ENCODE measurements around the gene ZBTB21.
"Not testable (repeated sequence)": the region's sequence is repeated elsewhere in the genome, so short reads cannot be mapped to it uniquely, and the experiment has no call there.

ZBTB21 gene

DNA sequence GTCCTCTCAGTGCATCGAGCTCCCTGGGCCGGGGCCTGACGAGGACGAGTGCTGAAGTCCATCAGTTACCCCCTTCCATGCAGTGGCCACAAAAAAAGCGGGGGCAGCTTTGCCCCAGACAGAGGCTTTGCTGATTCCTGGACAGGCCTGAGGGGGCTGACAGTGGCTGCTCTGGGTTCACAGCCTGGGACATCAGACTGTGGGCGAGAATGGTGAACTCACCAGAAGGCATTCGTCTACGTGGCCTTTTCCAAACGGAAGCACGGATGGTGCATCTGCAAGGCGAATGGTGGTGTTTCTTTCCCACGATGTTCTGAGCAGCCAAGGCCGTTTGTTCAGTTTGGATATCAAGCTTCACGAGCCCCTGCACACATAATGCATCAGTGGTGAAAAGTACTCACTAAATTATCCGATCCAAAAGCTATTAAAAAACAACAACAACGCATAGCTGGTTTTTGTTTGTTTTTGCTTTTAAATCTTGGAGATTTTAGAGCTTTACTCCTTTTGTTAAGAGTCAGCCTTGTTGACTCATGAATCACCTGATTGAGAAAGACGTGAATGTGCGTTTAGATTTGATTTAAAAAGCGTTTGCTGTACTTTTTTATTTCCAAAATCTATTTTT is 6.3 kb upstream of the ZBTB21 start:
- no peak for DNase-seq

DNA sequence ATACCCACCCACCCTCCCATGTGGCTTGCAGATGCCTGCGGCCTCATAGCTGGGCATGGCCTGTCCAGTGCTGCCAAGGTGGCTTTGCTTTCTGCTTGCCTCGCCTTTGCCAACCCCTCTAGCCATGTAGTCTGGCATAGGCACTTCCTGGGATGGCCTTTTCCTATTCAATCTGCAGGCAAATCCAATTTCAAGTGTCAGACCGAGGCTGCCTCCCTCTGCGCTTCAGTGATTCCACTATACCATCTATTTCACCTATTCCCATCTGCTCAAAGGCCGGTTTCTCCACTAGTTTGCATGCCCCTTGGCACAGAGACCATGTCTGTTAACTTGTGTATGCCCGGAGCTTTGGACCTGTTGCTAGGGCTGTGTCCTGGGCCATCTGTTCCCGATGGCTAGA is 3.8 kb upstream of the ZBTB21 start:
- no peak for DNase-seq

DNA sequence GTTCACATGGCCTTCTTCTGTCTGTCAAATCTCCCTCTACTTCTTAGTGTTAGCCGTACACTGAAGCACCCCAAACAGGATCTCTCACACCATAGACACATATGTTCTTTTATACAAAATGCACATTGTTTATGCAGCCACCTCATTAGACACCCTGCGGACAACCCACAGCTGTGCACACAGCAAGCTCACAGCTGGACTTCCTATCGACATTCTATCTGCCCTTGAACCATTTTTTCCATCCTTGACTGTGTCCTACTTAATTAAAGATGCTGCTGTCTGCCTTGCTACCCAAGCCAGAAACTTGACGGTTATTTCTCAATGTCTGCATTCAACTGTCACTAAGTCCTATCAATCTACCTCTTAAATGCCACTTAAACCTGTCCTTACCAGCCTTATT is 3.2 kb upstream of the ZBTB21 start:
- no peak for DNase-seq

DNA sequence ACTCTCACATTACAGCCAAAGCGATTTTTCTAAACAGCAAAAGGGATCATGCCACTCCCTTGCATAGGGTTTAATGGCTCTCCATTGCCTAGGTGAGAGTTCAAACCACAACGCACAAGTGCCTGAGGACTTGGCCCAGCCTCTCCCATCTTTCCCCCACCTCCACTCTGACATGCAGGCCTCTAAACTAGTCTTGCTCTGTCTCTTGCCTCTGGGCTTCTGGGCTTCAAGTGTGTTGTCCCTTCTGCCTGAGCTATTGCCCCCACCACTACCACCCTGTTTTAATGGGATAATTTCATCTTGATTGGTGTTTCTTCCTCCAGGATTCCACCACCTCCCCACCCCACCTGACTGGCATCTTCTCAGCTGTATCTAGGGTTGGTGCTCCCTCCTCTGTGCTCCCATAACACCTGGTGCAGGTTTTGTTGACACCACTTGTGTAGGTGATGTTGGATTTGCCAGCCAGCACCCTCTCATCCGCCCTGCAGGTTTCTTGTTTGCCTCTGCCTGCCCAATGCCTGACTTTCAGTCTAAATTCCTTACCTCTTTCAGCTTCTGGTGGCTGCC is 2.7 kb upstream of the ZBTB21 start:
- no peak for DNase-seq

DNA sequence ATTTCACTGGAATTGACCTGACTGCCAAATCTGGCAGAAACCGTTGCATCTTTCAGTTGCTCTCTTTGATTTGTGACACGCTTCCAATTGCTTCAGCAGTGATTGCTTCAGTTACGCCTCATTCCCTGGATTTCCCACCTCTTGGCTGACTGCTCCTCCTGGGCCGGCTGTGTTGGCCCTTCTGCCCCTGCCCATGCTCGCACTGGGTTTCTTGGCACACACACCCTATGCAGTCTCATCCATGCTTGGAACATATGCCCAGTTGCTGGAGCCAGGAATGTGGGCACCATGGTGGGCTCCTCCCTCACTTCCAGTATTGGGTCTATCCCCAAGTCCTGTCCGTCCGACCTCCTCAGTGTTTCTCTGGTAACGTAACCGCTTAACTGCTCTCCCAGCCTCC is 2.2 kb upstream of the ZBTB21 start:
- DNase-seq, result no peak

DNA sequence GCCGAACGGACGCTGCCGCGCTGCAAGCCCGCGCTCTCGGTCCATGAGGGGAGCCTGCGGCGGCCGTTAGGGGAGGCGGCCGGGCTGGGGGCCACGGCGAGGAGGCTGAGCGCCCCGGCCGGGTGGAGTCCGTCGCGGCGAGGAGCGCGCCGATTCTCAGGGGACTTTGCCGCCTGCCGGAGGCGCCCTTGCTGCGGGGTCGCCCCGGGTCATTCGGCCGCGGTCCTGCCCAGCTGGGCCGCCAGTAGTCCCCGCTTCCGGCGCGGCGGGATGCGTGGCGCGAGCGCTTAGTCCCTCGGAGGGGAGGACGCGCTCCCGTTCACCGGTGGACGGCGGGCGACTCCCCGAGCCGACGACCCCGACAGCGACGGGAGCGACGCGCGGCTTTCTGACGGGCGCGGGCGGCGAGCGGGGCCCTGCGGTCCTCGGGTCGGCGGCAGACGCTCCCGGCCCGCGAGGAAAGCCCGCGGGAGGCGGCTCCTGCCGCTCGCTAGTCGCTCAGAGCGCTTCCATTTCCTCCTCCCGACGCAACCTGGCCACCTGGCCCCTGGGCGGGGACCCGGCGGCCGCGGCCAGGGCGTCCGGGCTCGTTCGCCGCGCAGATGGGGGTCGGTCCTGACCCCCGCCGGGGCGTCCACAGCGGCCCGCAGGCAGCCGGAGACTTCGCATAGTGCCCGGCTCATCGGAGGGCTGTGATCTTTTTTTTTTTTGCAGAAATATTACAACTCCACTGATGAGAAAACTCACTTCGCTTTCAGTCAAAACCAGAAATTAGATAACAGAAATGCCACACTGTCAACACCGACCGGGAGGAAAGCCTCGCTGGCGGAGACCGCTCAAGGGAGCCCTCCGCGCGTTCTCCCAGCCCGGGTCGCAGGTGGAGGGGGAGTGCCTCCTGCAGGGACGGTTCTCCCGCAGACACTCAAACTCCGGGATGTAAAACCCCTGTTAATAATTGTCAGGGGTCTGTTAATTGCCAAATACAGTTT is 641 bp upstream of the ZBTB21 start:
- DNase-seq, result peak; percentile 35

DNA sequence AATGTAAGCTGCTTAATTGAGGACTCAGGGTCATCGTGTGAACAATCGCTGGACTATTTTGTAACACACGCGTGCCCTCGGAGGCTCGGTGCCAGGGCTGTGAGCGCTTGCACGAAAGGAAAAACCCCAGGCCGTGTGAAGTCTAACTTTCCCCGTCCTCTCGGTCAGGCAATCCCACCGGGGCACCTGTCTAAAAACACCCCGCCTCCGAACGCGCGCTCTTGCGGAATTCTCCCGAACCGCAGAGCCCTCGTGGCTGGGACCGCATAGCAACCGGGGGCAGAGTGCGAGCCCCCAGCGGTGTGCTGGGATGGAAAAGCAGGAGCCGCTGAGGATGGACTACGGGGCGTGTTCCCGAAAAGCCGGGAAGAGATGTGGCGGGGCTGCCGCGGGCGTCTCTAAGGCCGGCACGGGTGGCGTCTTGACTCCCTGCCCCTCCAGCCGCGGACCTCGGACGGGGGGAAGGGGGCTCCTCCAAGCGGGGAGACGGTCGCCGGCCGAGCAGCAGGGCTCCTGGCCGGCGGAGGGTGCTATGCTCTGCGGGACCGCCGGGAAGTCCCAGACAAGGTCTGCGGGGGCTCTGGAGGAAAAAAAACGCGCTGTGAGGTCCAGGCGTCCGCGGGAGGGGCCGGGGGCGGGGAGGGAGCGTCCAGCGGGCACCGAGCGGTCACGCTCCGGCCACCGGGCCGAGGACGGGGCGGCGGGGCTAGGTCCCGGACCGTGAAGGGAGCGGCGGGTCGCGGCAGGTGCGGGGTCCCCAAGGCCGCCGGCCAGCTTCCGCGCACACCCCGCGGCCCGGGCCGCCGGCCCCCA is 936 bp downstream of the ZBTB21 start:
- DNase-seq, result peak; percentile 1

DNA sequence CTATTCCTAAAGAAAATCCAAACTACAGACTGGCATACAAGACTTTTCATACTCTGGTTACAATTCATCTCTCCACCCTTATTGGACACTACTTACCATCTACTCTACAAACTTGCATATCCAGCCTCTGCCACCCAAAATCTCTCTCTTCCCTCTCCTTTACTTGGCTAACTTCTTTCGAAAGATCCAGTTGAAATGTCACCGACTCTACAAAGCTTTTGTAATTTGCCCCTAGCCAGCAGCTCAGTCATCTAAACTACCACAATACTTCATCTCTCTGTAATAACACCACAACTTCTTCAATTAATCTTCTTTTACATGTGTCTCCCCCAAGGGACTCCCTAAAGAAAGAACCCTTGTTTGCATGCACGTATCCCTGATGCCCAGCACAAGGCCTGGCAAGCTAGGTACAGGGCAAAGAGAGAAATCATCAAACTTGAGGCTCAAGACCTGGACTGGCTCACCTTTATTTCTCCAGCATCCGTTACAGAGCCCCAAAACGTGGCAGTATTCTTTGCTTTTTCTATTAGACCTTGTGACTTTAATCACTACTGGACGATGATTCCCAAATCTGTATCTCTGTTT is 2.7 kb downstream of the ZBTB21 start:
- DNase-seq, result no peak

DNA sequence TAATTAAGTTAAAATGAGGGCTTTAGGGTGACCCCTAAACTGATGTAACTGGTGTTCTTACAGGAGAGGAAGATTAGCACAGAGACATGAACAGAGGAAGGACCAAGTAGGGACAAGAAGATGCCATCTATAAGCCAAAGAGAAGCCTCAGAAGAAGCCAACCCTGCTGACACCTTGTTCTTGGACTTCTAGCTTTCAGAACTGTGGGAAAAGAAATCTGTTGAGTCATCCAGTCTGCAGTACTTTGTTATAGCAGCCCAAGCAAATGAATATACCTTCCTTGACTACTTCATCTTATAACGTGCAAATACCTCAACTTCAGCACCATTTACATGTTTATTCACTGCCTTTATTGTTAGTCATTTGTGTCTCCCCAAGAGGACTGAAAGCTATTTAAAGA is 3.4 kb downstream of the ZBTB21 start:
- no peak for DNase-seq

DNA sequence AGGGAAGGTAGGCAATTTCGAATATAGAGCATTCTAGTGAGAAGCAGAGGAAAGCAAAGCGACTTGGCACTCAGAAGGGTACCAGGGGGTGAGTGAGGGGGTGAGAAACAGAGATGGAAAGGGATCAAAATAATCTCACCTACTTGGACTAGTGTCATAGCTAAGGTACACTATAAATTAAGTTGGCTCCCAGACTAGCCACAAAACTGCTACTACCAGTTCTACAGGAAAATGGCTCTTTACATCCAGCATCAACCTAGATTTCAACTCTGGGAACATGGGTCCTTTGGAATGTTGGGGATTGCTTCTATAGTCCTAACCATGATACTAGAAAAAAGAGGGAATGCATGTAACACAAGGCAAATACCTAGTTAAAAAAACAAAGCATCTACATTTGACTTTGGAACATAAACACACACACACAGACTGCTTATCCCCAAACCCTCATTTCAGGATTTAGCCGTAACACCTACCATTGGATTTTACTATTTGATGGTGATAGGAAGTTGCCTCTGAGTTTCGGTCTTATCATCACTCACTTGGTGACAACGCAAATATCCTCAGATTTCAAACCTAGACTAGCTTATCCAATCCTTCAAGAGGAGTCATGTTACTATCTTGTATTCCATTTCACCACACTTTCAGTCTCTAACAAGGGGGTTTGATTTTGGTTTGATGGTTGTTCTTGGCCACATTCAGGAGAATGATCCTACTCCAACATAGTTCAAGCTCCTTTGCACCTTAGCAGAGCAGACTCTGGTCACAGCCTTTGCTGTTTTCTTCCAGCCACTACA is 5.6 kb downstream of the ZBTB21 start:
- no peak for DNase-seq

DNA sequence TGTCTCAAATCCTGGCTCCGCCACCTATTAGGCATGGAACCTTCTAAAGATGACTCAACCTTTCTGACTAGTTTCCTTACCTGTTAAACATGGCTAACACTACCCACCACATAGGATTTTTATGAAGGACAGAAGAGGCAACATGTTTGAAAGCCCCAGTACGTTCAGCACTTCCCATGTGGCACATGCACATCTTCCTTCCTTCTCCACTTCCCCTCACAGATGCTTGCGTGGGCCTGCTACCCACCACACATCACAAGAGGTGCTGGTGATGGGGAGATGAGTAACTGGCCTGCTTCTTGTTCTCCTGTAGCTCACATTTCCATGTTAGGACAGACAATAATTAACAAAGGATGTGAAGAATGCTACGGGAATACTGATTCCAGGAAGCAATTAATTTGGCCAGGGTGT is 7.1 kb downstream of the ZBTB21 start:
- no peak for DNase-seq

DNA sequence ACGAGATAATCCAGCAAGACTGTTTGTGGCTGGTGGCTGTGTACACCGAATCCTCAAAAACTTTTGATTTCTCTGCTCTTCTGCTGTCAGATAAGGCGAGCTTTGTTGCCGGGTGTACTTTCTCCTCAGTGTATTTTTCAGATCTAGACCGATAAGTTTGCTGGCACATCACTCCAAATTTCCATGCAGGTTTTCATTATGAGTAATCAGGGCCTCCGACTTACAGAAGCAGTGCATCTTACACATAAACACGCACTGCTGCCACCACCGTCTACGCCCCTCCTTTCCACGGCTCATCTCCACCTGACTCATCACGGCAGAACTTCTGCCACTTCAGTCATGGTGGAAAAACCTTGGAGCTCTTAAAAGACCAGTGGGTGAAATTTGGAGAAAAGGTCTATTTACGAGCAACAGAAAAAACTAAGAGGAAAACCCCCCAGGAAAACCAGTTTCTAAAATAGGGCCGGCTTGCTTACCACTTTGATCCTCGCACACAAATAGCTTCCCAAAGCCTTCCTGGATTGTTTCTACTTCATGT is 7.7 kb downstream of the ZBTB21 start:
- DNase-seq, result no peak

DNA sequence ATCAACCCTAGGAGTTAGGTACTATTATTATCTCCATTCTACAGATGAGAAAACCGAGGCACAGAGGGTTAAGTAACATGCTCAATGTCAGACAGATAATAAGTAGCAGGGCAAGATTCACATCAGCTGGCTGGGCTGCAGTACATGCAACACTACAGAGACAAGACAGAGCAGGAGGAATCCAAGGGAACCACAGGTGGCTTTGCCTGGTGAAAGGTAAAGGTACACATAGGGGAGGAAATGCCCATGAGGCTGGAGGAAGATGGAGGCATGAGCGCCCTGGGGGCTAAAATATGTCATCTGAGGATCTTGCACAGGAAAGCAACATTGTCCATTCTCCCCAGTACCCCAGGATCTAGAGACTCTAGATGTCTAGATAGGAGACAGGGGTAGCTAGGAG is 8.4 kb downstream of the ZBTB21 start:
- no peak for DNase-seq

DNA sequence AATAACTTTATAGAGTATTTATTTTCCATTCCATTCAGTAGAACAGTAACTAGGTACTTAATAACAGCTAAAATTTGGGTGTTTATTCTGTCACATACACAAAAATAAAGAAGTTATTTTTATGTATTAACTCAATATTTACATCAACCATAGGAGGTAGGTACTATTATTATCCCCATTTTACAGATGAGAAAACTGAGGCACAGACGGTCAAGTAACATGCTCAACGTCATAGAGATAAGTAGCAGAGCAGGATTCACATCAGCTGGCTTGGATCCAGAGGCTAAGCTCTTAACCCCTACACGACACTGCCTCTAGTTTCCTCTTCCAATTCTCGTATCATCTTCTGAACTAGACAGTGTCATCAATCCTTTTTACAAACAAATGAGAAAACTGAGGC is 9.3 kb downstream of the ZBTB21 start:
- DNase-seq, result no peak

DNA sequence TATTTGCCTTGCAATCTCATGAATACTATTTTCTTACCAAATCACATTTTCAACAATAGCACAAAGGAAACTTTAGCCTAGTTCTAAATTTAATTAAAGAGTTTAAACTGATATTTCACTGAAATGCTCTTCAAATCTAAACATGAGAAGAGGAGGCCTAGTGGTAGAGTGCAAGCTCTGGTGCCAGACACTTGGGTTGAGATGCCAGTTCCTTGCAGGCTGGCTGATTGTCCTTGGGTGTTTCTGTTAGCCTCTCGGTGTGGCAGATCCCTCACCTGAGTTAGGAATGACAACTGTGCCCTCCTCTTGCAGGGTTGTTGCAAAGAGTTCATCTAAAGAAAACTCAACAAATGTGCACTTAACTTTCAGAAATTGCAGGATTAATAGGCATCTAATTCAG is 12.5 kb downstream of the ZBTB21 start:
- no peak for DNase-seq

DNA sequence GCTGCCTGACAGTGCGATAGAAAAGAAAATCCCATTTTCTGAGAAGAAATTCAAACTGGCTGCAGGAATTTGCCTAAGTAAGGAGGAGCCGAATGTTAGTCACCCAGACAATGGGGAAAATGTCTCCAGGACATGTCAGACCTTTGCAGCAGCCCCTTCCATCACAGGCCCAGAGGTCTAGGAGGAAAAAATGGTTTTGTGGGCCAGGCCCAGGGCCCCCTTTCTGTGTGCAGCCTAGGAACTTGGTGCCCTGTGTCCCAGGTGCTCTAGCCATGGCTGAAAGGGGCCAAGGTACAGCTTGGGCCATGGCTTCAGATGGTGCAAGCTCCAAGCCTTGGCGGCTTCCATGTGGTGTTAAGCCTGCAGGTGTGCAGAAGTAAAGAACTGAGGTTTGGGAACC is 14.6 kb downstream of the ZBTB21 start:
- no peak for DNase-seq

DNA sequence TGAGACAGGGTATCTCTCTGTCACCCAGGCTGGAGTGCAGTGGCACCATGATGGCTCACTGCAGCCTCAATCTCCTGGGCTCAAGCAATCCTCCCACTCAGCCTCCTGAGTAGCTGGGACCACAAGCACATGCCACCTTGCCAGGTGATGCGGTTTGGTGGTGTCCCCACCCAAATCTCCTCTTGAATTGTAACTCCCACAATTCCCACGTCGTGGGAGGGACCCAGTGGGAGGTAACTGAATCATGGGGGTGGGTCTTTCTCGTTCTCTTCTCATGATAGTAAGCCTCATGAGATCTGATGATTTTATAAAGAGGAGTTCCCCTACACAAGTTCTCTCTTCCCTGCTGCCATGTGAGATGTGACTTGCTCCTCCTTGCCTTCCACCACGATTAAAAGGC is 15.5 kb downstream of the ZBTB21 start:
- DNase-seq, result not testable (repeated sequence)

DNA sequence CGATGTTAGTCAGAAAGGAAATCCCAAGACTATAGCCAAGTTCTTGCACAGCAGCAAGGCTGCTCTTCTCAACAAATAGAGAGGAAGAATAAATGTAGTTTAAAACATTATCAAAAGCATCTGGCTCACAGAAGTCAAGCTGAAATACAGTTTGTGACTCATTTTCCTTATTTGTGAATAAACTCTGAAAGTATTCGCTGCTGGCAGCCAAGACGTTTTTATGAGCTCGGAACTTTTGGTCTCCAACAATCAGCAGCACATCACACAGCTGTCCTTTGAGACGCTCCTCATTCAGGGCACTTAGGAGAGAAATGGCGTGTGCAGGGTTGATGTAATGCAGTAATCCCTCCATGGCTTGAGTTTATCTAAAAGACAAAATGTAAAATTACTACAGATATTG is 16.4 kb downstream of the ZBTB21 start:
- no peak for DNase-seq

DNA sequence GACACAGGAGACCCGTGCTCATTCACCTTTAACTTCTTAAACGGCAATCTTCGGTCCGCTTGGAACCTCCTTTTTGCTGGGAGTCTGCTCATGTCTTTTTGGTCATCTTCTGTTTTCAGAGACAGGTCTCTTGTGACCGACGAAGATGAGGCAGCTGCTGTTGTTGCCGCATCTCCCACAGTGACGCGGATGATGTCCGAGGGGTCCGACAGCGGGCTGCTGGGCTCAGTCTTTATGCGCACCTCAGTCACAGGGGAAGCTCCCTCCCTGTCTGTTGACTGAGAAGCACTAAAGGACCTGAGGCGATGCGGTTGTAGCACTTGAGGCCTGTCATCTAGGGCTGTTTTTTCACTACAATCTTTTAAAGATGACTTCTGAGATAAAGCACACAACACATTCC is 17.6 kb downstream of the ZBTB21 start:
- no peak for DNase-seq

DNA sequence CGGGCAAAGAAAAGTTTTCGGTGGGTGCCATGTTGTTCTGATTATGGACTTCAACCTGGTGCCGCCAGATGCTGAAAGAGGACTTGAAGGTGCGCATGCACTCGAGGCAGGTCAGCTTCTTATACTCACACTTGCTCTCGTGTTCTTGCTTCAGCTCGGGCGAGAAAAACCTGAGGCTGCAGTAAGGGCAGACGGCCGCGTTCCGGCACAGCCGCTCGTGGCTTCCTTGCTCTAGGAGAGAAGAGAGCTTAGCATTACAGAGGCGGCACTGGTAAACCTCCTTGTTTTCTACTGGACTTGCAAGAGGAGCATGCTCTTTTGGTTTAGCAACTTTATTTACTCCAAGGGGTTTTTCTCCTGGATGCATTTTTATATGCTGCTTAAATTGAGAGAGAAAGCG is 18.5 kb downstream of the ZBTB21 start:
- DNase-seq, result no peak

DNA sequence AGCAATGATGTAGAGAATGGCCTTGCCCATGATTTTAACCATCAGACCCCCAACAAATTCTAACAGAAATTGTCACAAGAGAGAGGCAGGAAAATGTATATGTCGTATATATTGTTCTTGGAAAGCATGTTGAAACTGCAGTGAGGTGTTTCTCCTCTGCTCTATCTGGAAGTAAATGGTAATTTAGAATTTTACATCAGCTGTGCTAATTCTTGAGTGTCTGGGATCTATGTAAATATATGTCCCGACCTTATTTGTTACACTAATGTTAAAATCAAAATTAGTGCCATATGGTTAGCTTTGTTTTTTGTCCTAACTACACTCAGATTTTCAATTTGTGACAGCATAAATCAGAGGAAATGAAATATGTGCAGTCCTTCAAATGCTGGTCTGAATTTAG is 20.5 kb downstream of the ZBTB21 start:
- DNase-seq, result no peak

DNA sequence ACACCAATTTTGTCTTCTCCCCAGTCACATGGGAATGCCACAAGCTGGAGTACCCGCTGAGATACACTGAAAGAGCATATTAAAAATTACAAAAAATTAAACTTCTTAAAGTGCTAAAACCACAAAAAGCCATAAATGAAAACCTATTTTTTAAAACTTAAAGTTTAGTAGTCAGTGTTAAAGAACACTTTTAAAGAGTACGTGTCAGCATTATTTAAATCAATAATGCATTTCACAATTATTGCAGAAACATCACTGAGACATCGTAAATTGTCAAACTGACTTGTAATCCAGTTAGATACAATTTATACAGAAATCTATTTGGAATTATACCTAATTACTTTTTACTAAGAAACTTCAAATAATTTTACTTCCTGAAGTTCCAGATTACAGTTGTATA is 22.9 kb downstream of the ZBTB21 start:
- no peak for DNase-seq
